ENCODE measurements around the gene ZNF555. TPM values are rescaled to one million over a fixed set of nuclear protein-coding genes. Genes with fewer than 3 reads are reported as not detected.
A peak's percentile ranks its signal among the peaks of the same experiment; 100 is the strongest.
"Not testable (repeated sequence)": the region's sequence is repeated elsewhere in the genome, so short reads cannot be mapped to it uniquely, and the experiment has no call there.

Gene ZNF555
- total and polyA plus RNA-seq, 10 of the 15 experiments (the other 5 are each of a cell fraction or from before 2014, with no cell fraction given), result 0.58 to 1.9 (median 1.2) TPM

GRCh38 chr19:2817237-2817829, 23.9 kb upstream of the ZNF555 start:
- H3K4me1 ChIP-seq (ENCODE audit: control insufficient read depth, insufficient read depth, low read length); CTCF ChIA-PET; intact Hi-C loops (cut with micrococcal nuclease; ENCODE audit: unreplicated experiment); H3K79me2 ChIP-seq (ENCODE audit: control insufficient read depth, insufficient read depth, low read length); H3K27ac ChIP-seq (ENCODE audit: control insufficient read depth, insufficient read depth); POLR2A ChIA-PET; H2AFZ ChIP-seq (ENCODE audit: control insufficient read depth, low read depth, low read length); H3K9ac ChIP-seq (ENCODE audit: control insufficient read depth, insufficient read depth, low read length); ATAC-seq; in situ Hi-C loops (cut with MboI); FAIRE-seq; H4K20me1 ChIP-seq (ENCODE audit: control insufficient read depth, insufficient read depth); RAD21 ChIA-PET (ENCODE audit: unreplicated experiment); H3K36me3 ChIP-seq (ENCODE audit: control insufficient read depth in 2 of 2, insufficient read depth in 2 of 2, low read length in 1 of 2); H3K9me3 ChIP-seq (replicated peaks; ENCODE audit: control insufficient read depth, insufficient read depth, low read length); BruUV-seq (replicated peaks); SMC1A ChIA-PET (ENCODE audit: uncharacterized antibody, unreplicated experiment); DNase-seq (ENCODE audit: low read depth, low spot score); H3K27me3 ChIP-seq (replicated peaks in 1 of 2; ENCODE audit: control insufficient read depth in 2 of 2, insufficient read depth in 2 of 2, low read length in 1 of 2); H3K4me2 ChIP-seq (ENCODE audit: control insufficient read depth, insufficient read depth); H3K4me3 ChIP-seq: not testable (repeated sequence)
- WGBS (ENCODE audit: insufficient coverage, insufficient replicate concordance, low lambda C conversion rate, missing lambda C conversion rate), result 85% methylated on average over 22 of the region's 22 CpGs

- Histone ChIP-seq H3K27ac (ENCODE audit: control insufficient read depth, insufficient read depth) (no peak within 1 kb of the TSS), H3K4me3 (peak within 1 kb of the TSS; percentile 80), H3K4me2 (ENCODE audit: control insufficient read depth, insufficient read depth) (peak within 1 kb of the TSS; percentile 99), H3K9me3 (replicated peaks; ENCODE audit: control insufficient read depth, insufficient read depth, low read length) (no peaks in the 10 kb centered on the region), H3K79me2 (ENCODE audit: control insufficient read depth, insufficient read depth, low read length) (no peaks in the 10 kb centered on the region; the same call in 1 of the 2 replicates), H4K20me1 (ENCODE audit: control insufficient read depth, insufficient read depth) (no peaks in the 10 kb centered on the region), H3K27me3 (replicated peaks in 1 of 2; ENCODE audit: control insufficient read depth in 2 of 2, insufficient read depth in 2 of 2, low read length in 1 of 2) (no peaks in the 10 kb centered on the region), H2AFZ (ENCODE audit: control insufficient read depth, low read depth, low read length) (peak within 1 kb of the TSS; percentile 86), H3K36me3 (ENCODE audit: control insufficient read depth in 2 of 2, insufficient read depth in 2 of 2, low read length in 1 of 2) (no peaks in the 10 kb centered on the region), H3K9ac (ENCODE audit: control insufficient read depth, insufficient read depth, low read length) (peak within 1 kb of the TSS; percentile 67), H3K4me1 (ENCODE audit: control insufficient read depth, insufficient read depth, low read length) (no peaks in the 10 kb centered on the region)
- peak; percentile 93 for FAIRE-seq
- BruUV-seq (replicated peaks), result no TSS peak
- ChIA-PET SMC1A (ENCODE audit: uncharacterized antibody, unreplicated experiment) (interaction anchor here (1.0 to 1.6 kb wide), 2 partner anchors 15 to 171 kb away, joined by 3 to 5 read pairs; no protein-coding TSS in a partner anchor), CTCF (interaction anchor here (0.7 to 1.6 kb wide), 4 partner anchors 15 to 288 kb away, joined by 3 to 5 read pairs (median 4); no protein-coding TSS in a partner anchor), RAD21 (ENCODE audit: unreplicated experiment) (no interaction called here), POLR2A (no interaction called here)
- peak; percentile 74 for DNase-seq (ENCODE audit: low read depth, low spot score)
- in situ Hi-C loops (cut with MboI), result no loop called here
- intact Hi-C loops (cut with micrococcal nuclease; ENCODE audit: unreplicated experiment), result loop anchor here (2.0 kb wide), 1 partner anchor 31 kb away; no protein-coding TSS in a partner anchor
- 1% methylated on average over 34 of the region's 64 CpGs for WGBS (ENCODE audit: insufficient coverage, insufficient replicate concordance, low lambda C conversion rate, missing lambda C conversion rate)
- ATAC-seq, result peak; percentile 99
- TF ChIP-seq BCLAF1 (IDR thresholded peaks at IDR 0.05) (0 out of 2 replicates have a peak, but pooled peaks have one; percentile 41), RAD21 (IDR thresholded peaks at IDR 0.05; ENCODE audit: insufficient read depth, low read depth, low read length) (peak; percentile 50; the same call in 1 of the 2 replicates), GATAD2B (conservative IDR thresholded peaks at IDR 0.05; ENCODE audit: low read depth) (peak; percentile 94), HDAC6 (IDR thresholded peaks at IDR 0.05; ENCODE audit: unreplicated experiment) (peak; percentile 21), HCFC1 (IDR thresholded peaks at IDR 0.05; ENCODE audit: low read length) (peak; percentile 99), TARDBP (IDR thresholded peaks at IDR 0.05; ENCODE audit: borderline replicate concordance) (peak; percentile 94), ZBED1 (IDR thresholded peaks at IDR 0.05; ENCODE audit: borderline replicate concordance) (no peak), JUND (IDR thresholded peaks at IDR 0.05; ENCODE audit: low read depth, low read length) (0 out of 2 replicates have a peak, but pooled peaks have one; percentile 55), RUNX3 (IDR thresholded peaks at IDR 0.05; ENCODE audit: low read length) (peak; percentile 66), CTCF (IDR thresholded peaks at IDR 0.05 in 2 of 3, conservative IDR thresholded peaks at IDR 0.05 in 1 of 3; ENCODE audit: control insufficient read depth in 2 of 3, extremely low read depth in 1 of 3, insufficient read depth in 1 of 3, low read depth in 3 of 3, low read length in 3 of 3) (peak; percentile 97 to 98 (median 98)), SMAD5 (IDR thresholded peaks at IDR 0.05; ENCODE audit: low read depth) (no peak), NR2C1 (IDR thresholded peaks at IDR 0.05) (peak; percentile 76)
These were observed 21.6 kb upstream of the ZNF555 start, which contains the start of gene ZNF554 for GRCh38 chr19:2819540-2820111. Gene ZNF554, plus strand, starts transcription at chr19:2819868. Its CDS starts 204 bp downstream, at chr19:2820072.
